HFF-Myc (cell line): ENCODE results near the gene MARK4.

Experiments used
- DNase-seq: peaks from one replicate; pipeline ENCODE4 v3.0.0-alpha.2; 2011; ENCODE audit warnings: low read depth; ENCODE audit errors: extremely low read depth
- H3K4me3 ChIP-seq: replicated peaks from 2 replicates; pipeline ENCODE4 v1.5.1; 2011; ENCODE audit warnings: low read depth, mild to moderate bottlenecking, control low read depth, low read length
- CTCF ChIP-seq: IDR thresholded peaks from 2 replicates; pipeline ENCODE4 v1.5.1; 2012; ENCODE audit warnings: mild to moderate bottlenecking, low read depth, low read length, control low read depth; ENCODE audit errors: missing control alignments

MARK4 gene

GRCh38 chr19:45336696-45337251 is 85.7 kb downstream of the MARK4 start:
- H3K4me3 ChIP-seq: no peak overlapping the region
- DNase-seq: no peak
- TF ChIP-seq CTCF: no peak

GRCh38 chr19:45339629-45340028 is 88.6 kb downstream of the MARK4 start:
- no peak for TF ChIP-seq CTCF
- H3K4me3 ChIP-seq: no peak overlapping the region
- no peak for DNase-seq

GRCh38 chr19:45340232-45340898 is 89.3 kb downstream of the MARK4 start, which contains the start of gene KLC3:
Gene KLC3 (plus strand): TSS chr19:45340750. CDS start chr19:45345542, 4,792 bp downstream.
- no peak for TF ChIP-seq CTCF
- no peak for DNase-seq
- H3K4me3 ChIP-seq: no peak within 1 kb of the TSS

- H3K4me3 ChIP-seq: no peak overlapping the region
- no peak for DNase-seq
- no peak for TF ChIP-seq CTCF
Measured at GRCh38 chr19:45340899-45341453, 89.9 kb downstream of the MARK4 start.

- no peak for TF ChIP-seq CTCF
- no peak for DNase-seq
- no peak overlapping the region for H3K4me3 ChIP-seq
Measured at GRCh38 chr19:45342911-45343310, 91.8 kb downstream of the MARK4 start.

GRCh38 chr19:45344621-45345505 is 93.8 kb downstream of the MARK4 start:
- no peak overlapping the region for H3K4me3 ChIP-seq
- TF ChIP-seq CTCF: no peak
- DNase-seq: no peak
